Right lobe of liver (tissue), 4 donors: Measurements from ENCODE around the gene VASH2.
"Not testable (repeated sequence)": the region's sequence is repeated elsewhere in the genome, so short reads cannot be mapped to it uniquely, and the experiment has no call there.

Experiments used
- CTCF ChIP-seq, 4 donors: fragments of 200-600 bp in 3 of 4; fragments of 450-650 bp in 1 of 4; IDR thresholded peaks; one replicate each; pipeline versions ENCODE4 v1.5.1 to v1.8.0; 2016 to 2022; ENCODE audit warnings: antibody characterized with exemption in 4 of 4, mild to moderate bottlenecking in 2 of 4
- POLR2A ChIP-seq: fragments of 450-650 bp; IDR thresholded peaks from one replicate; pipeline ENCODE4 v1.6.1; 2017; ENCODE audit warnings: antibody characterized with exemption, mild to moderate bottlenecking
- donor health status: DM: no; HTN: no; CAD: no.
- donor health status: DM: no; HTN: no; CAD: no.
- donor health status: DM: no; HTN: yes; CAD: no.

GRCh38 chr1:212914110-212914509 lies 36.2 kb upstream of the VASH2 start:
- not testable (repeated sequence) for TF ChIP-seq CTCF (IDR thresholded peaks at IDR 0.05); POLR2A
